ENCODE results near the gene SERGEF. TPM values are rescaled to one million over a fixed set of nuclear protein-coding genes. Genes with fewer than 3 reads are reported as not detected.

Gene SERGEF
- total and polyA plus RNA-seq, 4 donors = 20.2 to 85.0 (median 26.9) TPM

- ATAC-seq (ENCODE audit: insufficient read depth, low FRiP score) (no peak), DNase-seq (no peak)
- Histone ChIP-seq H3K9ac (ENCODE audit: insufficient read depth in 1 of 2, low read length in 2 of 2) (no peak overlapping the region), H3K27me3 (ENCODE audit: control insufficient read depth in 3 of 3, insufficient read depth in 3 of 3, low read length in 2 of 3) (no peaks in the 10 kb centered on the region), H3K9me3 (ENCODE audit: control insufficient read depth in 4 of 4, insufficient read depth in 3 of 4, low read length in 3 of 4) (no peaks in the 10 kb centered on the region), H3K4me1 (ENCODE audit: control insufficient read depth in 5 of 5, insufficient read depth in 5 of 5, low read length in 5 of 5) (peaks cover 0 to 7% (median 0%) of the 10 kb centered on the region in 5 donors), H3K4me3 (no peak overlapping the region), H3K36me3 (ENCODE audit: control insufficient read depth in 4 of 4, insufficient read depth in 4 of 4, low read length in 4 of 4) (peaks cover 0 to 4% (median under 1%) of the 10 kb centered on the region in 4 donors), H3K27ac (ENCODE audit: low read depth in 1 of 2, low read length in 1 of 2) (no peak overlapping the region)
- 94 to 96% methylated on average over 5 of the region's 5 CpGs for WGBS, 2 donors
- TF ChIP-seq CTCF (IDR thresholded peaks at IDR 0.05; ENCODE audit: control extremely low read depth, extremely low read depth) = no peak
These were observed 122.5 kb downstream of the SERGEF start for GRCh38 chr11:17890325-17890724.

- no peak for DNase-seq
- 90% methylated on average over 11 of the region's 11 CpGs for WGBS, 2 donors
- no peak overlapping the region for H3K9ac ChIP-seq (ENCODE audit: insufficient read depth in 1 of 2, low read length in 2 of 2)
- TF ChIP-seq CTCF (IDR thresholded peaks at IDR 0.05; ENCODE audit: control extremely low read depth, extremely low read depth) = no peak
- peaks cover 0 to 4% (median 2%) of the 10 kb centered on the region in 4 donors for H3K36me3 ChIP-seq (ENCODE audit: control insufficient read depth in 4 of 4, insufficient read depth in 4 of 4, low read length in 4 of 4)
- H3K4me1 ChIP-seq (ENCODE audit: control insufficient read depth in 5 of 5, insufficient read depth in 5 of 5, low read length in 5 of 5) = peaks cover 0 to 4% (median 0%) of the 10 kb centered on the region in 5 donors
- no peak overlapping the region for H3K27ac ChIP-seq (ENCODE audit: low read depth in 1 of 2, low read length in 1 of 2)
- no peaks in the 10 kb centered on the region for H3K9me3 ChIP-seq (ENCODE audit: control insufficient read depth in 4 of 4, insufficient read depth in 3 of 4, low read length in 3 of 4)
- H3K4me3 ChIP-seq = no peak overlapping the region
- ATAC-seq (ENCODE audit: insufficient read depth, low FRiP score) = no peak
- H3K27me3 ChIP-seq (ENCODE audit: control insufficient read depth in 3 of 3, insufficient read depth in 3 of 3, low read length in 2 of 3) = no peaks in the 10 kb centered on the region
These were observed 125.1 kb downstream of the SERGEF start for GRCh38 chr11:17887779-17888178.

GRCh38 chr11:17883946-17884345, 128.9 kb downstream of the SERGEF start:
- ATAC-seq (ENCODE audit: insufficient read depth, low FRiP score) = no peak
- Histone ChIP-seq H3K9ac (ENCODE audit: insufficient read depth in 1 of 2, low read length in 2 of 2) (no peak overlapping the region), H3K4me3 (no peak overlapping the region), H3K27ac (ENCODE audit: low read depth in 1 of 2, low read length in 1 of 2) (no peak overlapping the region), H3K36me3 (ENCODE audit: control insufficient read depth in 4 of 4, insufficient read depth in 4 of 4, low read length in 4 of 4) (peaks cover 0 to 4% (median 0%) of the 10 kb centered on the region in 4 donors), H3K4me1 (ENCODE audit: control insufficient read depth in 5 of 5, insufficient read depth in 5 of 5, low read length in 5 of 5) (peaks cover 0 to 4% (median 0%) of the 10 kb centered on the region in 5 donors), H3K27me3 (ENCODE audit: control insufficient read depth in 3 of 3, insufficient read depth in 3 of 3, low read length in 2 of 3) (no peaks in the 10 kb centered on the region), H3K9me3 (ENCODE audit: control insufficient read depth in 4 of 4, insufficient read depth in 3 of 4, low read length in 3 of 4) (no peaks in the 10 kb centered on the region)
- no peak for TF ChIP-seq CTCF (IDR thresholded peaks at IDR 0.05; ENCODE audit: control extremely low read depth, extremely low read depth)
- WGBS, 2 donors = 97% methylated on average over 27 of the region's 27 CpGs
- no peak for DNase-seq

DNA sequence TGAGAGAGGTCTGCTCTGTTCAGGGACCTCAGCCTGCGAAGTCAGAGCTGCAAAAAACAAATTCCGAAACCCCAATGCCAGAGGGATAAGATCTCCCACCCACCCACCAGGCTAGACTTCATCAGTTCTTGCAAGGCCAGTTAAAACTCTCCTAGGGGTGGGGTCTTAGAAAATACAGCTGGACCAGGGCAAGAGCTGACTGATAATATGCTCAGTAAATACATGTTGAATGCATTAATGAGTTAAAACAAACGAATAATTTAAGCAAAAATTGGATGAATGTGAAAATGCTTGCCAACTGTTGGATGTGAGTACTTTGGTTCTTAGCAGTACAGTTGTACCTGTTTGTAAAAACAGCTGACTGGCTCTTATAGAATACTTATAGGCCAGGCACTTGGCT, 129.8 kb downstream of the SERGEF start:
- TF ChIP-seq CTCF (IDR thresholded peaks at IDR 0.05; ENCODE audit: control extremely low read depth, extremely low read depth) = no peak
- Histone ChIP-seq H3K27me3 (ENCODE audit: control insufficient read depth in 3 of 3, insufficient read depth in 3 of 3, low read length in 2 of 3) (no peaks in the 10 kb centered on the region), H3K9ac (ENCODE audit: insufficient read depth in 1 of 2, low read length in 2 of 2) (no peak overlapping the region), H3K27ac (ENCODE audit: low read depth in 1 of 2, low read length in 1 of 2) (no peak overlapping the region), H3K36me3 (ENCODE audit: control insufficient read depth in 4 of 4, insufficient read depth in 4 of 4, low read length in 4 of 4) (peaks cover 0 to 4% (median 0%) of the 10 kb centered on the region in 4 donors), H3K9me3 (ENCODE audit: control insufficient read depth in 4 of 4, insufficient read depth in 3 of 4, low read length in 3 of 4) (no peaks in the 10 kb centered on the region), H3K4me3 (no peak overlapping the region), H3K4me1 (ENCODE audit: control insufficient read depth in 5 of 5, insufficient read depth in 5 of 5, low read length in 5 of 5) (peaks cover 0 to 5% (median 0%) of the 10 kb centered on the region in 5 donors)
- WGBS, 2 donors = 92 to 95% methylated on average over 3 of the region's 3 CpGs
- no peak for DNase-seq
- no peak for ATAC-seq (ENCODE audit: insufficient read depth, low FRiP score)

Measured in lung (tissue), 12 donors.